Measurements from ENCODE around the gene NCR1.
"Not testable (repeated sequence)": the region's sequence is repeated elsewhere in the genome, so short reads cannot be mapped to it uniquely, and the experiment has no call there.

NCR1 gene, protein sequence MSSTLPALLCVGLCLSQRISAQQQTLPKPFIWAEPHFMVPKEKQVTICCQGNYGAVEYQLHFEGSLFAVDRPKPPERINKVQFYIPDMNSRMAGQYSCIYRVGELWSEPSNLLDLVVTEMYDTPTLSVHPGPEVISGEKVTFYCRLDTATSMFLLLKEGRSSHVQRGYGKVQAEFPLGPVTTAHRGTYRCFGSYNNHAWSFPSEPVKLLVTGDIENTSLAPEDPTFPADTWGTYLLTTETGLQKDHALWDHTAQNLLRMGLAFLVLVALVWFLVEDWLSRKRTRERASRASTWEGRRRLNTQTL

DNA sequence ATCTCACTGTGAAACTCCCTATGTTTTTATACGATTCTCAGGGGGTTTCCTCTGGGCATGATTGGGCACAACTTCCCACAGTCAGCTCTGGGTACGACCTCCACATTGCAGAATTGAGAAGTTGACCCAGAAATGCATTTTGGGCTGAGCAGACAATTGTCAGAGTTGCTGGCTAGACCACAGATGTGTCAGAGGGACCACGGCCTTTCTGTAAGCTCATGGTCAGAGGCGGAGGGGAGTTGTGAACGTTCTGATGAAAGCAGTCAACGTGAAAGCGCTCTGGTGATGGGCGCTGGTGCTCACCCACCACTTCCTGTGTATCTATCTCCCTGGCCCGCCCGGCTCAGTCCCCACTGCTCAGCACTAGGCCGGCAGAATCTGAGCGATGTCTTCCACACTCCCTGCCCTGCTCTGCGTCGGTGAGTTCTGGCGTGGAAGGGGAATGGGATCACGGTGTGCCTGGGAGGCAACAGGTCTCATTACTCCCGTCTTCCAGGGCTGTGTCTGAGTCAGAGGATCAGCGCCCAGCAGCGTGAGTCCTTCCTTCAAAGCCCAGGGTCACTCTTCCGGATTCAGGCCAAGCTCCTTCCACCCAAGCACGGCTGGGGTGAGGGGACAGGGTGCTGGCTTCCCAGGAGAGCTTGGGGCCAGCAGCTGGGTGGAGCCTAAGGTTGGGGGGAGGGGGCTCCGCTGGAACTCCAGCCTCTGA, at the start of gene NCR1:
Gene NCR1 (plus strand): TSS at position 346 of the 709 bp plus-strand sequence. CDS start 40 bp downstream, at position 386.
- no peak for DNase-seq

DNA sequence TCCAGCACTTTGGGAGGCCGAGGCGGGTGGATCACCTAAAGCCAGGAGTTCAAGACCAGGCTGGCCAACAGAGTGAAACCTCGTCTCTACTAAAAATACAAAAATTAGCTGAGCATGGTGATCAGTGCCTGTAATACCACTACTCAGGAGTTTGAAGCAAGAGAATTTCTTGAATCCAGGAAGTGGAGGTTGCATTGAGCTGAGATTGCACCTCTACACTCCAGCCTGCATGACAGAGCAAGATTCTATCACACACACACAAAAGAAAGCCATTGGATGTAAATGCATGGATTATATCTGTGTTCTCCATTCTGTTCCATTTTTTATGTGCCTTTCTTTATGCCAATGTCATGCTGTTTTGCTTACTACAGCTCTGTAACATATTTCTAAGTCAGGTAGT, 47.5 kb upstream of the NCR1 start:
- DNase-seq: not testable (repeated sequence)

DNA sequence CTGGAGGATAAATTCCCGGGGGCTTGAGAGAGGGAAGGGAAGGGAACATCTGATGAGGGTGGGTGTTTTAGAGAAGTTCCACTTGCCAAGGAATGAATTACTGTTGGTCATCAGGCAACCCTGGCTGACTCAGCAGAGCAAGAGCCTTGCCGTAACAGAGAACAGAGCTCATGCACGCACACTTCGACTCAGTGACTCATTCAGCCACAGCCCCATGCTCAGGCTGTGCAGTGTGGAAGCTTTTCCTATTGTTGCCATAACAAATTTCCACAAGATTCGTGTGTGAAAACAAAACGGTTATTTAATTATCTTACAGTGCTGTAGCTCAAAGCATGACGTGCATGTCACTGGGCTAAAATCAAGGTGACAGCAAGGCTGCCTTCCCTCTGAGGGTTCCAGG, 46.5 kb upstream of the NCR1 start:
- DNase-seq: not testable (repeated sequence)

DNA sequence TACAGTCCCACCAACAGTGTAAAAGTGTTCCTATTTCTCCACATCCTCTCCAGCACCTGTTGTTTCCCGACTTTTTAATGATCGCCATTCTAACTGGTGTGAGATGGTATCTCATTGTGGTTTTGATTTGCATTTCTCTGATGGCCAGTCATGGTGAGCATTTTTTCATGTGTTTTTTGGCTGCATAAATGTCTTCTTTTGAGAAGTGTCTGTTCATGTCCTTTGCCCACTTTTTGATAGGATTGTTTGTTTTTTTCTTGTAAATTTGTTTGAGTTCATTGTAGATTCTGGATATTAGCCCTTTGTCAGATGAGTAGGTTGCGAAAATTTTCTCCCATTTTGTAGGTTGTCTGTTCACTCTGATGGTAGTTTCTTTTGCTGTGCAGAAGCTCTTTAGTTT, 42.5 kb upstream of the NCR1 start:
- DNase-seq: not testable (repeated sequence)

- no peak for DNase-seq
Measured at GRCh38 chr19:54871696-54872095, 34.3 kb upstream of the NCR1 start.

GRCh38 chr19:54873990-54874389, 32.0 kb upstream of the NCR1 start, which contains the start of gene FCAR:
TSS of gene FCAR (plus strand) at chr19:54874235. CDS start at chr19:54874290, 55 bp downstream.
- DNase-seq: no peak

- DNase-seq: no peak
Measured at GRCh38 chr19:54875506-54875905, 30.4 kb upstream of the NCR1 start.

DNA sequence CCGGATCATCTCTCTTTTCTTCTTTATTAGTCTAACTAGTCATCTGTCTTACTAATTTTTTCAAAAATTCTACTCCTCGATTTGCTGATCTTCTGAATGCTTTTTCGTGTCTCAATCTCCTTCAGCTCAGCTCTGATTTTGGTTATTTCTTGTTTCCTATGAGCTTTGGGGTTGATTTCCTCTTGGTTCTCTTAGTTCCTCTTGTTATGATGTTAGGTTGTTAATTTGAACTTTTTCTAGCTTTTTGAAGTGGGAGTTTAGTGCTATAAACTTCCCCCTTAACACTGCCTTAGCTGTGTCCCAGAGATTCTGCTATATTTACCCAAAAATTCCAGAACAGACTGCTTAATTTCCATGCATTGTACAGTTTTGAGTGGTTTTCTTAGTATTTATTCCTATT, 28.5 kb upstream of the NCR1 start:
- no peak for DNase-seq

DNA sequence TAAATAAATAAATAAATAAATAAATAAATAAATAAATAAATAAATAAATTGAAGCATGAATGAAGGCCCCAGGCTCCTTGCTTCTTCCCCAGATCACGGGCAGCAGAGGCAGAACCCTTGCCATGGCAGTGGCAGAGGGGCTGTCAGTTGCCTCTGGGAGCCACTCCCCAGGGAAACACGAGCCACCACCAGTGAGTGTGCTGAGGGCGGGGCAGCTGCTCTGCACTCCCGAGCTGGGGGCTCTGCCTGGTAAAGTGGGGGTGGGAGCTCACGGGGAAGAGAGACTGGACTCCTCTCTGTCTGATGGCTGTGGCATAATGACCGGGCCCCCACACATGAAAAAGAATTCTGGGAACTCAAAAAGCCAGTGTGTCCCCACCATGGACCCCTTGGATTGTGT, 24.1 kb upstream of the NCR1 start:
- no peak for DNase-seq

- no peak for DNase-seq
Measured at GRCh38 chr19:54882758-54883157, 23.2 kb upstream of the NCR1 start.

DNA sequence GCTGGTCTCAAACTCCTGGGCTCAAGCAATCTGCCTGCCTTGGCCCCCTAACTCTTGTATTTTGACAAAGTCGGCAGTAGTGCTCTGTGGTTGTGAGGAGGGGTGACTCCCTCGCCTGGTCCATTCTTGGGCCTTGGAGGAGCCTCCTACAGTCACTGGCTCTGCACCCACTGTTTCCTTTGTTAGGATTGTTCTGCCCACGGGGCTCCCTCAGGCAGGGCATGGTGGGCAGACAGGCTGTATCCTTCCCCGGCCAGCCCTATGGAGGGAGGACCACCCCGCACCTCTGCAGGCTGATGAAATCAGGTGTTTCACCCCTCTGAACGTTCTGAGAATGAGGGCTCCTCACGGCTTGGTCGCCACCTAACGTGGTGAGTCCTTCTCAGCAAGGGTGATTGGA, 22.7 kb upstream of the NCR1 start:
- DNase-seq: no peak

DNA sequence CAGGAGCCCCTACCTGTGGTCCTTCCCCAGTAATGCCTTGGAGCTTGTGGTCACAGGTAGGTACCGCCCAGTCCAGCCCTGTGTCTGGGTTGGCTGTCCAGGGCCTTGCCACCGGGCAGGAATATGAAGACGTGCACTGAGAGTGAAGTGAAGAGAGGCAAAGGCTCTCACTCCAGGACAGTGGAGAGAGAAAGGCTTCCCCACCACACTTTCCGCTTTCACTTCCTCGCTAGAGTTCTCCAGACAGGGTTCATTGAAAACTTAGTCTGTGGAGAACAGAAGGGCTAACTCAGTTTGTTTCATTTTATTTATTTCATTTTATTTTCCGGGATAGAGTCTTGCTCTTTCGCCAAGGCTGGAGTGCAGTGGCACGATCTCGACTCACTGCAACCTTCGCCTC, 17.7 kb upstream of the NCR1 start:
- DNase-seq: no peak

DNA sequence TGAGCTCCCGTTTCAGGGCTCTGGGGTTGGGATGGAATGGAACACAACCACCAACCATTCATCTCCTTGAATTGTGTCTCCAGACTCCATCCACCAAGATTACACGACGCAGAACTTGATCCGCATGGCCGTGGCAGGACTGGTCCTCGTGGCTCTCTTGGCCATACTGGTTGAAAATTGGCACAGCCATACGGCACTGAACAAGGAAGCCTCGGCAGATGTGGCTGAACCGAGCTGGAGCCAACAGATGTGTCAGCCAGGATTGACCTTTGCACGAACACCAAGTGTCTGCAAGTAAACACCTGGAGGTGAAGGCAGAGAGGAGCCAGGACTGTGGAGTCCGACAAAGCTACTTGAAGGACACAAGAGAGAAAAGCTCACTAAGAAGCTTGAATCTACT, 16.4 kb upstream of the NCR1 start:
- DNase-seq: no peak

GRCh38 chr19:54893406-54893805, 12.5 kb upstream of the NCR1 start:
- DNase-seq: no peak

GRCh38 chr19:54894106-54894505, 11.8 kb upstream of the NCR1 start:
- not testable (repeated sequence) for DNase-seq

DNA sequence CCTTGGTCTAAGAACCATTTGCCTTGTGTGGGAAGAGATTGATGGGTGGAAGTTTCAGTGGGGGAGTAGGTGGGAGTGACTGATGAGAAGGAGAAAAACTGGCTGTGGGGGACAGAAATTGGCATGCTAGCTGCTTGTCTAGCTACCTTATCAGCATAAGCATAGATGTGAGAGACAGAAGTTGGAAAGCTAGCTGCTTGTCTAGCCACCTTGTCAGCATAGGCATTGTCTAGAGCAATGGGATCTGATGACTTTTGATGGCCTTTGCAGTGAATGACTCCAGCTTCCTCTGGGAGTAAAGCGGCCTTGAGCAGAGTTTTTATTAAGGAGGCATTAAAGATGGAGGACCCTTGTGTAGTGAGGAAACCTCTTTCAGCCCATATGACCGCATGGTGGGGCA, 9.9 kb upstream of the NCR1 start:
- no peak for DNase-seq

- not testable (repeated sequence) for DNase-seq
Measured at GRCh38 chr19:54898685-54899084, 7.3 kb upstream of the NCR1 start.

DNA sequence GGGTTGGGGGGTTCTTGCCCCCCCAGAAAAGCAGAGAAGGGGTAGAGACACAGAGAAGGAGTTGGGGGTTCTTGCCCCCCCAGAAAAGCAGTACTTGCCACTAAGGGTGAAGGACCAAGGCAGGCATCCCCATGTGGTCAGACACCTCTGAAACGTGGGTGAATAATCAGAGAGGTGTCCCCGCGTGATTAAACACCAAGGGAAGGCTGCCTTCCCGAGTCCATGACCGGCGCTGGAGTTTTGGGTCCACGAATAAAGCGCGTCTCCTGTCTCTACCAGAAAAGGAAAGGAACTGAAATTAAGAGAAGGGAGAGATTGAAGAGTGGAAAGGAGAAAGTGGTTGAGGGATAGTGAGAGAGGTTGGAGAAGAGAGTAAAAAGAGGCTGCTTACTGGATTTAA, 6.3 kb upstream of the NCR1 start:
- DNase-seq: not testable (repeated sequence)

- DNase-seq: not testable (repeated sequence)
Measured at GRCh38 chr19:54901153-54901552, 4.8 kb upstream of the NCR1 start.

GRCh38 chr19:54902061-54902460, 3.9 kb upstream of the NCR1 start:
- DNase-seq: no peak

- no peak for DNase-seq
Measured at GRCh38 chr19:54903303-54903702, 2.6 kb upstream of the NCR1 start.

- DNase-seq: not testable (repeated sequence)
Measured at GRCh38 chr19:54904261-54904660, 1.7 kb upstream of the NCR1 start.

GRCh38 chr19:54905421-54905802, 536 bp upstream of the NCR1 start:
- no peak for DNase-seq

GRCh38 chr19:54906819-54907218, 871 bp downstream of the NCR1 start:
- DNase-seq: no peak

All from T1000 (cell line).